ENCODE data around the gene SHBG.
"Not testable (repeated sequence)": the region's sequence is repeated elsewhere in the genome, so short reads cannot be mapped to it uniquely, and the experiment has no call there.

SHBG gene

DNA sequence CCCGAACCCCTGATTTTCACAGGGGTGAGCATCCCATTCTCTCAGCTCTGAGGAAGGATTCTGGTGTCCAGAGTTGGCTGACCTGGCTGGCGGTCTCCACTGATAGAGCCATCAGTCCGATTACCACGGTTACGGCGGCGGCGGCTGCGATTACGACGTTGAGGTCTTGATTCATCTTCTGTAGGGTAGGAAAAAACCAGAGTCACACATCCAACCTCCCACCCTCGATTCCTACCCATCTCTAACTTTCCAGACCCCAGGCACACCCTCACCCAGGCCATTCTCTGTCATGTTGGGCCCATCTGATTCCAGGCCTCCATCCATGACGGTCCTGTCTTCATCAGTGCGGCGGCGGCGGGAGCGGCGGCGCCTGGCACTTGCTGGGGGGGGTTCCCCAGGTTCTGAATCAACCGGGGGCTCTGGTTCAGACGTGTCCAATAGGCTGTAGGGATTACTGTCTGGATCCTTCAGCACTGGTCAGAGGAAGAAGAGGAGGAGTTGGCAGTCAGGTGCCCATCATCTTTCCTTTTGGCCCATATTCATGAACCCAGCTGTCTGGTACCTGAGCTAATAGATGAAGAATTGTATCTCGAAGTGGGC, 37.4 kb upstream of the SHBG start:
- H3K9me3 Mint-ChIP-seq = no peaks in the 10 kb centered on the region
- H3K27me3 Mint-ChIP-seq (ENCODE audit: low read depth) = no peaks in the 10 kb centered on the region
- no peak overlapping the region for H3K4me3 Mint-ChIP-seq
- no peak overlapping the region for H3K27ac Mint-ChIP-seq
- peaks cover under 1% of the 10 kb centered on the region for H3K4me1 Mint-ChIP-seq (ENCODE audit: low read depth)
- H3K36me3 Mint-ChIP-seq (ENCODE audit: low read depth) = peaks cover 43% of the 10 kb centered on the region

DNA sequence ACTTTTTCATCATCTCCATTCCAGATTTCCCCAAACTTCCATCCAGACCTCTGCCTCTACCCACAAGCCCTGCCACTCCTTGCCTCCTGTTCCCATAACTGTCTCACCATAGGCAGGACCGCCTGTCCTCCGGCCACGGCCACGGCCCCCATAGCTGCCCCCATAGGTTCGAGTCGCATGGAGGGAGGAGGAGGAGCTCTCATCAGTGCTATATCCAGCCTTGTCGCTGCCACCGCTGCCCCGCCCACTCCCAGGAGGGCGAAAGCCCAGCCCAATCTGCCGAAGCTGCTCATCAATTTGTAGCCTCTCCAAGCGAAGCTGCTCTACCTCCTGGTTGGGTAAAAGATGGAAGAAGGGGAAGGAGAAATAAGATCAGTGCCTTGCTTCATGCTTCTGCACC, 36.6 kb upstream of the SHBG start:
- no peaks in the 10 kb centered on the region for H3K27me3 Mint-ChIP-seq (ENCODE audit: low read depth)
- H3K9me3 Mint-ChIP-seq = no peaks in the 10 kb centered on the region

GRCh38 chr17:7597561-7597960, 32.4 kb upstream of the SHBG start:
- not testable (repeated sequence) for H3K4me3 Mint-ChIP-seq; H3K9me3 Mint-ChIP-seq; H3K4me1 Mint-ChIP-seq (ENCODE audit: low read depth); H3K27ac Mint-ChIP-seq; H3K27me3 Mint-ChIP-seq (ENCODE audit: low read depth)
- H3K36me3 Mint-ChIP-seq (ENCODE audit: low read depth) = peaks cover 38% of the 10 kb centered on the region

More for the DNA sequence above, 36.6 kb upstream of the SHBG start:
- no peak overlapping the region for H3K27ac Mint-ChIP-seq
- no peaks in the 10 kb centered on the region for H3K4me1 Mint-ChIP-seq (ENCODE audit: low read depth)
- no peak overlapping the region for H3K4me3 Mint-ChIP-seq
- peaks cover 39% of the 10 kb centered on the region for H3K36me3 Mint-ChIP-seq (ENCODE audit: low read depth)

DNA sequence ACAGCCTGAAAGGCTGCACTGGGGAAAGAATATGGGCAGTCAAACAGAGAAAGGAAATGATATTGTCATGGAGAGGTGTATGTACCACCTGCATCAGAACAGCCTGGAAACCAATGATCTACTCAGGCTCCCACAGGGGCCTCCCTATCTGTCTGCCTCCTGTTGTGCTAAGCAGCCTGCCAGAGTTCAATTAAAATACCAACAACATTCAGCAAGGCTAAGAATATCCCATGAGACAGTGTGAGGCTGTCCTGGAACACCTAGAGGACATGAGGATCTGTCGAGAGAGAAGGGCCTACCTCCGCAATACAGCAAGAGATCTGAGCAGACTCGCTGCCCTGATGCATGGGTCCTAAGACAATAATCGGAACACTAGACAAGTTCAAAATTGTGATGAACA, 23.7 kb upstream of the SHBG start:
- H3K27ac Mint-ChIP-seq = no peak overlapping the region
- peaks cover 8% of the 10 kb centered on the region for H3K4me1 Mint-ChIP-seq (ENCODE audit: low read depth)

DNA sequence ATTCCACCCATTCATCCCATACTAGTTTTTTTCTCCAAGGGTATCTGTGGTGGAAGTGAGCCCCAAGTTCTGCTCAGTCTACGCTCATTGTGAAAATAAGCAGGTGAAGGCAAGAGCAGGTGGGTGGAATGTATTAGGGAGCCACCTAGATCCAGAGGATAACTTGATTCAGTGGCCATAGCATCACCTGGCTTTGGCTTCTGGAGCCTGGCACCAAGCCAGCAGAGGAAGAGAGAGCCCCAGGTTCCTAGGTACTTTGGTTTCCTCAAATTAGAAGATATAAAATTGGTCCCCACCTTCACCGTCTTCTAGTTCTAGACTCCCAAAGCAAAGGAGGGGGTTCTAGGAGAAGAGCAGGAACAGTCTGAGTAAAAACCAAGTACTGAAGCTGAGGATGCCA, 19.3 kb upstream of the SHBG start:
- Mint-ChIP-seq H3K4me1 (ENCODE audit: low read depth) (peaks cover 32% of the 10 kb centered on the region), H3K27me3 (ENCODE audit: low read depth) (no peaks in the 10 kb centered on the region), H3K4me3 (no peak overlapping the region), H3K27ac (no peak overlapping the region), H3K9me3 (no peaks in the 10 kb centered on the region), H3K36me3 (ENCODE audit: low read depth) (peaks cover 13% of the 10 kb centered on the region)

More for the DNA sequence above, 23.7 kb upstream of the SHBG start:
- H3K27me3 Mint-ChIP-seq (ENCODE audit: low read depth) = no peaks in the 10 kb centered on the region
- H3K36me3 Mint-ChIP-seq (ENCODE audit: low read depth) = peaks cover 26% of the 10 kb centered on the region
- no peaks in the 10 kb centered on the region for H3K9me3 Mint-ChIP-seq
- H3K4me3 Mint-ChIP-seq = no peak overlapping the region

DNA sequence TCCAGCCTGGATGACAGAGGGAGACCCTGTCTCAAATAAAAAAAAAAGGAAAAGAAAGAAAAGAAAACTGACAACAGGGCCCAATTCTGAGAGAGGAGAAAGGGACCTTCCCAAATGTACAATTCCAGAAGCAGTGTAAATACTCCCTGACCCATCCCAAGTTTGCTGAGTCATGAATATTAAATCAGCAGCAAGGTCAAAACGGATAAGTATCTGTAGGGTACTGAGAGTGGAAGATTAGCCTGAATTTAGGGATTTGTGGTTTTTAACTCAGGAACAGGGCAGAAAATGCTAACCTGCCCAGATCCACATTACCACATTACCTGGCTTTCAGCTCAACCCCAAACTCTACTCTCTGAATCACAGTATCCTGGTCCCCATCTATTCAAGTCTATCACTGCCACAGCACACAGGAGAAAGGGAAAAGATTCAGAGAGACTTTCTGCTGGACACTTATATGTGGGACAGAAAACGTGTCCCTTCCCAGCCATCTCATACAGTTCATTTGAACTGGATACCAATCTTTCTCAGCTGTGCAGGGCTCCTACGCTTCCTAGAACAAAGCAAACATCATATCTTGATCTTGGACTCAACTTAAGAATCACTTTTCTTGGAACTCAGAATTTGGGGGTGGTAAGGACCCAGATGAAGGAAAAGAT, 18.2 kb upstream of the SHBG start:
- Mint-ChIP-seq H3K36me3 (ENCODE audit: low read depth) (peaks cover 6% of the 10 kb centered on the region), H3K4me1 (ENCODE audit: low read depth) (peaks cover 30% of the 10 kb centered on the region), H3K9me3 (no peaks in the 10 kb centered on the region), H3K27ac (no peak overlapping the region), H3K4me3 (peak overlapping the region; percentile 64), H3K27me3 (ENCODE audit: low read depth) (no peaks in the 10 kb centered on the region)

- H3K4me1 Mint-ChIP-seq (ENCODE audit: low read depth) = peaks cover 30% of the 10 kb centered on the region
- no peak overlapping the region for H3K27ac Mint-ChIP-seq
- no peaks in the 10 kb centered on the region for H3K27me3 Mint-ChIP-seq (ENCODE audit: low read depth)
- no peaks in the 10 kb centered on the region for H3K9me3 Mint-ChIP-seq
- peaks cover 6% of the 10 kb centered on the region for H3K36me3 Mint-ChIP-seq (ENCODE audit: low read depth)
- peak overlapping the region; percentile 64 for H3K4me3 Mint-ChIP-seq
These were observed 17.7 kb upstream of the SHBG start for GRCh38 chr17:7612294-7612640.

- Mint-ChIP-seq H3K27ac (peak overlapping the region; percentile 89), H3K36me3 (ENCODE audit: low read depth) (peaks cover 6% of the 10 kb centered on the region), H3K27me3 (ENCODE audit: low read depth) (no peaks in the 10 kb centered on the region), H3K4me1 (ENCODE audit: low read depth) (peaks cover 34% of the 10 kb centered on the region), H3K4me3 (peak overlapping the region; percentile 93), H3K9me3 (no peaks in the 10 kb centered on the region)
These were observed 16.0 kb upstream of the SHBG start for GRCh38 chr17:7613769-7614424.

GRCh38 chr17:7614425-7615264, 15.3 kb upstream of the SHBG start, which contains the start of gene FXR2:
Gene FXR2, minus strand, starts transcription at chr17:7614897. Its CDS starts 365 bp downstream, at chr17:7614532.
- Mint-ChIP-seq H3K9me3 (no peaks in the 10 kb centered on the region), H3K27me3 (ENCODE audit: low read depth) (no peaks in the 10 kb centered on the region), H3K4me1 (ENCODE audit: low read depth) (peaks cover 30% of the 10 kb centered on the region), H3K27ac (peak within 1 kb of the TSS; percentile 89), H3K4me3 (peak within 1 kb of the TSS; percentile 93), H3K36me3 (ENCODE audit: low read depth) (peaks cover 6% of the 10 kb centered on the region)

- Mint-ChIP-seq H3K9me3 (no peaks in the 10 kb centered on the region), H3K36me3 (ENCODE audit: low read depth) (peaks cover 6% of the 10 kb centered on the region), H3K27ac (peak overlapping the region; percentile 88), H3K27me3 (ENCODE audit: low read depth) (no peaks in the 10 kb centered on the region), H3K4me3 (peak overlapping the region; percentile 81), H3K4me1 (ENCODE audit: low read depth) (peaks cover 30% of the 10 kb centered on the region)
These were observed 14.6 kb upstream of the SHBG start for GRCh38 chr17:7615265-7615747.

- Mint-ChIP-seq H3K27me3 (ENCODE audit: low read depth) (no peaks in the 10 kb centered on the region), H3K36me3 (ENCODE audit: low read depth) (no peaks in the 10 kb centered on the region), H3K9me3 (no peaks in the 10 kb centered on the region), H3K27ac (no peak overlapping the region), H3K4me3 (no peak overlapping the region), H3K4me1 (ENCODE audit: low read depth) (peaks cover 10% of the 10 kb centered on the region)
These were observed 11.3 kb upstream of the SHBG start for GRCh38 chr17:7618608-7619007.

GRCh38 chr17:7620835-7621234, 9.1 kb upstream of the SHBG start:
- Mint-ChIP-seq H3K9me3 (no peaks in the 10 kb centered on the region), H3K27ac (no peak overlapping the region), H3K36me3 (ENCODE audit: low read depth) (no peaks in the 10 kb centered on the region), H3K4me1 (ENCODE audit: low read depth) (peaks cover 3% of the 10 kb centered on the region), H3K27me3 (ENCODE audit: low read depth) (no peaks in the 10 kb centered on the region), H3K4me3 (no peak overlapping the region)

GRCh38 chr17:7623661-7624060, 6.3 kb upstream of the SHBG start:
- Mint-ChIP-seq H3K4me1 (ENCODE audit: low read depth) (peaks cover 7% of the 10 kb centered on the region), H3K36me3 (ENCODE audit: low read depth) (peaks cover 2% of the 10 kb centered on the region), H3K27me3 (ENCODE audit: low read depth) (no peaks in the 10 kb centered on the region), H3K9me3 (no peaks in the 10 kb centered on the region), H3K4me3 (no peak overlapping the region), H3K27ac (no peak overlapping the region)

DNA sequence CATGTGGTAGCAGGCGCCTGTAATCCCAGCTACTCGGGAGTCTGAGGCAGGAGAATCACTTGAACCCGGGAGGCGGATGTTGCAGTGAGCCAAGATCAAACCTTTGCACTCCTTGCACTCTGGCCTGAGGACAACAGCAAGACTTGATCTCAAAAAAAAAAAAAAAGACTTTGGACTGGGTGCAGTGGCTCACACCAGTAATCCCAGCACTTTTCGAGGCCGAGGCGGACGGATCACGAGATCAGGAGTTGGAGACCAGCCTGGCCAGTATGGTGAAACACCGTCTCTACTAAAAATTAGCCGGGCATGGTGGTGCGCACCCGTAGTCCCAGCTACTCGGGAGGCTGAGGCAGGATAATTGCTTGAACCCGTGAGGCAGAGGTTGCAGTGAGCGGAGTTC, 4.2 kb upstream of the SHBG start:
- not testable (repeated sequence) for H3K4me3 Mint-ChIP-seq; H3K4me1 Mint-ChIP-seq (ENCODE audit: low read depth); H3K9me3 Mint-ChIP-seq; H3K27ac Mint-ChIP-seq; H3K27me3 Mint-ChIP-seq (ENCODE audit: low read depth); H3K36me3 Mint-ChIP-seq (ENCODE audit: low read depth)

Data from T-helper 1 cell treated with Interleukin-12 subunit alpha and Interleukin-12 subunit beta and Interleukin-4 antibody, amounts not matched to agents 30 μg/mL and 1 μg/mL, for 36 hours (primary cell).